ENCODE measurements around the gene GSTK1.
A peak's percentile ranks its signal among the peaks of the same experiment; 100 is the strongest.

DNA sequence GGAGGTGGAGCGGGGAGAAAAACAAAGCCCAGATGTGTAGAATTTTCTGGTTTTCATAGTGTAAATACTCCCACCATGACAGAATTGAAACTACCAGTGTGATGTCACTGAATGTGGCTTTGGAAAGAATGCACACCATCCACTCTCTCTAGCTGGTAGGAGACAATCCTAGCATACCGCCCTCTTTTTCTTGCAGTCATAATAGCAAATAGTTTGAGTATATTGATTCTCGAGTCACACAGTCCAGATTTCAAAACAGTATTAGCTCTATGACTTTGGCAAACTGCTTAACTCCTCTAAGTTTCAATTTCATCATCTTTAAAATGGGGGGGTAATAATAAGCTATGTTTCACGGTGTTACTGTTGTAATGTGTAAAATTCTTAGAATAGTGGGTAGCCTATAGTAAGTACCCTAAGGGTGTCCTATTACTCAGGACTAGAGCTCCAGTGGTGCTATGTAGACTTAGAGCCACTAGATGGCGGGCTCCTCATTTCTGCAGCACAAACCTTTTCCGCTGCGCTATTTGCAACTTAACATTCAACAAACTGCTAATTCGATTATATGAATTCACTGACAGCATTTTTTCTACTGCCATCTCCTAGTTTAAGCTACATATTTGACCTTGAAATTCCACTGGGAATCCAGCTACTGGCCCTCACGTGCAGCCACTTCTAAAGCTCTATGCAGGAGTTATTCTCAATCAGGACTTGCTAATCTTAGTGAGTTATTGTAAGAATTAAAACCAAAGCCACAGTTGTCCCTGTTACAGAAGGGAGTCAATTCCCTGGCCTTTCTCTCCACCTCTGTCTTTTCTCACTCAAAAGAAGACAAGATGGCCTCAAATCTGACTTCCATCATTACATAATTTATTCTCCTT lies 22.7 kb upstream of the GSTK1 start:
- TF ChIP-seq, protein P1, sequence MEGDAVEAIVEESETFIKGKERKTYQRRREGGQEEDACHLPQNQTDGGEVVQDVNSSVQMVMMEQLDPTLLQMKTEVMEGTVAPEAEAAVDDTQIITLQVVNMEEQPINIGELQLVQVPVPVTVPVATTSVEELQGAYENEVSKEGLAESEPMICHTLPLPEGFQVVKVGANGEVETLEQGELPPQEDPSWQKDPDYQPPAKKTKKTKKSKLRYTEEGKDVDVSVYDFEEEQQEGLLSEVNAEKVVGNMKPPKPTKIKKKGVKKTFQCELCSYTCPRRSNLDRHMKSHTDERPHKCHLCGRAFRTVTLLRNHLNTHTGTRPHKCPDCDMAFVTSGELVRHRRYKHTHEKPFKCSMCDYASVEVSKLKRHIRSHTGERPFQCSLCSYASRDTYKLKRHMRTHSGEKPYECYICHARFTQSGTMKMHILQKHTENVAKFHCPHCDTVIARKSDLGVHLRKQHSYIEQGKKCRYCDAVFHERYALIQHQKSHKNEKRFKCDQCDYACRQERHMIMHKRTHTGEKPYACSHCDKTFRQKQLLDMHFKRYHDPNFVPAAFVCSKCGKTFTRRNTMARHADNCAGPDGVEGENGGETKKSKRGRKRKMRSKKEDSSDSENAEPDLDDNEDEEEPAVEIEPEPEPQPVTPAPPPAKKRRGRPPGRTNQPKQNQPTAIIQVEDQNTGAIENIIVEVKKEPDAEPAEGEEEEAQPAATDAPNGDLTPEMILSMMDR (IDR thresholded peaks at IDR 0.05): peak; percentile 86 to 92 (median 90)
- TF ChIP-seq POLR2A (IDR thresholded peaks at IDR 0.05): no peak
